ENCODE measurements around the gene SORCS2.

GRCh38 chr4:7590189-7590588, 397.9 kb downstream of the SORCS2 start:
- TF ChIP-seq BHLHE40 (IDR thresholded peaks at IDR 0.05; ENCODE audit: low read depth, low read length) (no peak), CHD1 (IDR thresholded peaks at IDR 0.05; ENCODE audit: low read depth, low read length) (no peak), RAD21 (IDR thresholded peaks at IDR 0.05; ENCODE audit: low read length) (no peak), POLR2A (IDR thresholded peaks at IDR 0.05; ENCODE audit: low read depth, low read length) (no peak), RCOR1 (IDR thresholded peaks at IDR 0.05; ENCODE audit: insufficient replicate concordance, low read length) (no peak), NFE2L2 (IDR thresholded peaks at IDR 0.05; ENCODE audit: low read depth, low read length) (no peak), MXI1 (IDR thresholded peaks at IDR 0.05; ENCODE audit: borderline replicate concordance, low read depth, low read length) (no peak), CEBPB (IDR thresholded peaks at IDR 0.05; ENCODE audit: low read depth, low read length) (no peak), MAZ (IDR thresholded peaks at IDR 0.05; ENCODE audit: borderline replicate concordance, low read depth, low read length) (no peak), MAFK (IDR thresholded peaks at IDR 0.05; ENCODE audit: low read depth, low read length) (no peak), FOS (IDR thresholded peaks at IDR 0.05; ENCODE audit: low read depth, low read length) (no peak)
- TF ChIP-seq, protein P1, sequence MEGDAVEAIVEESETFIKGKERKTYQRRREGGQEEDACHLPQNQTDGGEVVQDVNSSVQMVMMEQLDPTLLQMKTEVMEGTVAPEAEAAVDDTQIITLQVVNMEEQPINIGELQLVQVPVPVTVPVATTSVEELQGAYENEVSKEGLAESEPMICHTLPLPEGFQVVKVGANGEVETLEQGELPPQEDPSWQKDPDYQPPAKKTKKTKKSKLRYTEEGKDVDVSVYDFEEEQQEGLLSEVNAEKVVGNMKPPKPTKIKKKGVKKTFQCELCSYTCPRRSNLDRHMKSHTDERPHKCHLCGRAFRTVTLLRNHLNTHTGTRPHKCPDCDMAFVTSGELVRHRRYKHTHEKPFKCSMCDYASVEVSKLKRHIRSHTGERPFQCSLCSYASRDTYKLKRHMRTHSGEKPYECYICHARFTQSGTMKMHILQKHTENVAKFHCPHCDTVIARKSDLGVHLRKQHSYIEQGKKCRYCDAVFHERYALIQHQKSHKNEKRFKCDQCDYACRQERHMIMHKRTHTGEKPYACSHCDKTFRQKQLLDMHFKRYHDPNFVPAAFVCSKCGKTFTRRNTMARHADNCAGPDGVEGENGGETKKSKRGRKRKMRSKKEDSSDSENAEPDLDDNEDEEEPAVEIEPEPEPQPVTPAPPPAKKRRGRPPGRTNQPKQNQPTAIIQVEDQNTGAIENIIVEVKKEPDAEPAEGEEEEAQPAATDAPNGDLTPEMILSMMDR (conservative IDR thresholded peaks at IDR 0.05; ENCODE audit: low read depth, low read length), result no peak
- TF ChIP-seq, protein P2, sequence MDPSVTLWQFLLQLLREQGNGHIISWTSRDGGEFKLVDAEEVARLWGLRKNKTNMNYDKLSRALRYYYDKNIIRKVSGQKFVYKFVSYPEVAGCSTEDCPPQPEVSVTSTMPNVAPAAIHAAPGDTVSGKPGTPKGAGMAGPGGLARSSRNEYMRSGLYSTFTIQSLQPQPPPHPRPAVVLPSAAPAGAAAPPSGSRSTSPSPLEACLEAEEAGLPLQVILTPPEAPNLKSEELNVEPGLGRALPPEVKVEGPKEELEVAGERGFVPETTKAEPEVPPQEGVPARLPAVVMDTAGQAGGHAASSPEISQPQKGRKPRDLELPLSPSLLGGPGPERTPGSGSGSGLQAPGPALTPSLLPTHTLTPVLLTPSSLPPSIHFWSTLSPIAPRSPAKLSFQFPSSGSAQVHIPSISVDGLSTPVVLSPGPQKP (IDR thresholded peaks at IDR 0.05; ENCODE audit: borderline replicate concordance, low read depth, low read length), result no peak
